ENCODE results near the gene ARHGEF19.
"Not testable (repeated sequence)": the region's sequence is repeated elsewhere in the genome, so short reads cannot be mapped to it uniquely, and the experiment has no call there.

The ARHGEF19 gene

GRCh38 chr1:16202281-16203210 lies 9.9 kb downstream of the ARHGEF19 start:
- no peak for DNase-seq

GRCh38 chr1:16199700-16200099 lies 12.8 kb downstream of the ARHGEF19 start:
- DNase-seq = no peak

GRCh38 chr1:16199157-16199501 lies 13.3 kb downstream of the ARHGEF19 start:
- no peak for DNase-seq

- DNase-seq = no peak
Measured at GRCh38 chr1:16198444-16199156, 13.9 kb downstream of the ARHGEF19 start.

- no peak for DNase-seq
Measured at GRCh38 chr1:16196874-16197273, 15.6 kb downstream of the ARHGEF19 start.

- DNase-seq = not testable (repeated sequence)
Measured at GRCh38 chr1:16196139-16196538, 16.3 kb downstream of the ARHGEF19 start.

- DNase-seq = no peak
Measured at GRCh38 chr1:16195518-16195905, 16.9 kb downstream of the ARHGEF19 start.

GRCh38 chr1:16191916-16192546 lies 20.4 kb downstream of the ARHGEF19 start:
- DNase-seq = peak; percentile 50

- DNase-seq = peak; percentile 8
Measured at GRCh38 chr1:16191309-16191708, 21.1 kb downstream of the ARHGEF19 start.

- peak; percentile 22 for DNase-seq
Measured at GRCh38 chr1:16189921-16190621, 22.4 kb downstream of the ARHGEF19 start.

- no peak for DNase-seq
Measured at GRCh38 chr1:16189003-16189402, 23.4 kb downstream of the ARHGEF19 start.

GRCh38 chr1:16187748-16188401 lies 24.6 kb downstream of the ARHGEF19 start:
- DNase-seq = peak; percentile 8

- no peak for DNase-seq
Measured at GRCh38 chr1:16186655-16187235, 25.7 kb downstream of the ARHGEF19 start.

GRCh38 chr1:16184557-16185303 lies 27.7 kb downstream of the ARHGEF19 start:
- no peak for DNase-seq

- no peak for DNase-seq
Measured at GRCh38 chr1:16183765-16184556, 28.5 kb downstream of the ARHGEF19 start.

- no peak for DNase-seq
Measured at GRCh38 chr1:16183179-16183578, 29.3 kb downstream of the ARHGEF19 start.

- no peak for DNase-seq
Measured at GRCh38 chr1:16181887-16182719, 30.3 kb downstream of the ARHGEF19 start.

- DNase-seq = no peak
Measured at GRCh38 chr1:16180291-16180824, 32.1 kb downstream of the ARHGEF19 start.
